ENCODE data around the gene PLXNB3.

DNA sequence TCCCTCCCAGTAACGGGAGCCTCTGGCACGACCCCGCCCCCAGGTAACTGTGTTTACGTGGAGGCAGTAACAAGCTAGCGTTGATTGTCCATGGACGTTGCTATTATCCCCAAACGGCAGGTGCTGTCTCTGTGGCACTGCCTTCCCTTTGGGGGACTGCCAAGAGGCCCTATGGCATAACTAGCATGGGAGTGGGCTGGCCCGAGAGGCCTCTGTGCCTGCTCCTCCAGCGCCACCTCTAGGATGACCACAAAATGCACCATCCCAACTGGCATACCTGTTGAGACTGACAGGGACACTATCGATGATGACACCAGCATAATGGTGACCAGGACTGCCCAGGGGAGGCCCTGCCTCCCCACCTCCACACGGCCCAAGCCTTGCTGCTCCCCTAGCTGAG lies 18.3 kb downstream of the PLXNB3 start:
- TF ChIP-seq, protein P1, sequence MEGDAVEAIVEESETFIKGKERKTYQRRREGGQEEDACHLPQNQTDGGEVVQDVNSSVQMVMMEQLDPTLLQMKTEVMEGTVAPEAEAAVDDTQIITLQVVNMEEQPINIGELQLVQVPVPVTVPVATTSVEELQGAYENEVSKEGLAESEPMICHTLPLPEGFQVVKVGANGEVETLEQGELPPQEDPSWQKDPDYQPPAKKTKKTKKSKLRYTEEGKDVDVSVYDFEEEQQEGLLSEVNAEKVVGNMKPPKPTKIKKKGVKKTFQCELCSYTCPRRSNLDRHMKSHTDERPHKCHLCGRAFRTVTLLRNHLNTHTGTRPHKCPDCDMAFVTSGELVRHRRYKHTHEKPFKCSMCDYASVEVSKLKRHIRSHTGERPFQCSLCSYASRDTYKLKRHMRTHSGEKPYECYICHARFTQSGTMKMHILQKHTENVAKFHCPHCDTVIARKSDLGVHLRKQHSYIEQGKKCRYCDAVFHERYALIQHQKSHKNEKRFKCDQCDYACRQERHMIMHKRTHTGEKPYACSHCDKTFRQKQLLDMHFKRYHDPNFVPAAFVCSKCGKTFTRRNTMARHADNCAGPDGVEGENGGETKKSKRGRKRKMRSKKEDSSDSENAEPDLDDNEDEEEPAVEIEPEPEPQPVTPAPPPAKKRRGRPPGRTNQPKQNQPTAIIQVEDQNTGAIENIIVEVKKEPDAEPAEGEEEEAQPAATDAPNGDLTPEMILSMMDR (IDR thresholded peaks at IDR 0.05): no peak
- TF ChIP-seq POLR2A (IDR thresholded peaks at IDR 0.05): no peak

Measured in vagina (tissue), 2 donors.